ENCODE measurements around the gene ITGA7.

ITGA7 gene

GRCh38 chr12:55647027-55647426, 60.7 kb downstream of the ITGA7 start:
- no peak for TF ChIP-seq CTCF (IDR thresholded peaks at IDR 0.05; ENCODE audit: low read depth, low read length)
- H3K4me3 ChIP-seq (ENCODE audit: low read depth, low read length): no peak overlapping the region

GRCh38 chr12:55644591-55644990, 63.1 kb downstream of the ITGA7 start:
- TF ChIP-seq CTCF (IDR thresholded peaks at IDR 0.05; ENCODE audit: low read depth, low read length): no peak
- no peak overlapping the region for H3K4me3 ChIP-seq (ENCODE audit: low read depth, low read length)

- no peak overlapping the region for H3K4me3 ChIP-seq (ENCODE audit: low read depth, low read length)
- TF ChIP-seq CTCF (IDR thresholded peaks at IDR 0.05; ENCODE audit: low read depth, low read length): no peak
Measured at GRCh38 chr12:55642669-55643068, 65.0 kb downstream of the ITGA7 start.

GRCh38 chr12:55642267-55642666, 65.4 kb downstream of the ITGA7 start:
- H3K4me3 ChIP-seq (ENCODE audit: low read depth, low read length): no peak overlapping the region
- no peak for TF ChIP-seq CTCF (IDR thresholded peaks at IDR 0.05; ENCODE audit: low read depth, low read length)

GRCh38 chr12:55641595-55641994, 66.1 kb downstream of the ITGA7 start:
- no peak overlapping the region for H3K4me3 ChIP-seq (ENCODE audit: low read depth, low read length)
- TF ChIP-seq CTCF (IDR thresholded peaks at IDR 0.05; ENCODE audit: low read depth, low read length): no peak

- H3K4me3 ChIP-seq (ENCODE audit: low read depth, low read length): no peak overlapping the region
- no peak for TF ChIP-seq CTCF (IDR thresholded peaks at IDR 0.05; ENCODE audit: low read depth, low read length)
Measured at GRCh38 chr12:55637467-55637866, 70.2 kb downstream of the ITGA7 start.

GRCh38 chr12:55636853-55637252, 70.9 kb downstream of the ITGA7 start, which contains the start of gene OR10P1:
Gene OR10P1, plus strand, starts transcription at chr12:55636892. Its CDS starts 0 bp downstream, at chr12:55636892.
- no peak within 1 kb of the TSS for H3K4me3 ChIP-seq (ENCODE audit: low read depth, low read length)
- no peak for TF ChIP-seq CTCF (IDR thresholded peaks at IDR 0.05; ENCODE audit: low read depth, low read length)

Measured in WI38 (cell line).